Lung (tissue), 12 donors: ENCODE measurements around the gene EWSR1. TPM values are rescaled to one million over a fixed set of nuclear protein-coding genes. Genes with fewer than 3 reads are reported as not detected.

Experiments
- ATAC-seq: fragments of 200-7000 bp; cut with Tn5 transposase; one replicate; pipeline ENCODE4 v1.9.1; 2020; ENCODE audit warnings: moderate number of reproducible peaks; ENCODE audit not compliant: insufficient read depth, low FRiP score
- DNase-seq, 3 donors: peaks; one replicate each; pipeline ENCODE4 v3.0.0-alpha.2; 2013 to 2017
- H3K27ac ChIP-seq, 2 donors: one replicate each; pipeline ENCODE4 v1.5.1; 2013; ENCODE audit warnings: mild to moderate bottlenecking in 2 of 2, moderate library complexity in 2 of 2, control low read depth in 1 of 2, inconsistent platforms in 1 of 2, low read depth in 1 of 2, low read length in 1 of 2
- H3K27me3 ChIP-seq, 3 donors: one replicate each; pipeline ENCODE4 v1.5.1; 2013; ENCODE audit warnings: low read length in 2 of 3; ENCODE audit not compliant: control insufficient read depth in 3 of 3, insufficient read depth in 3 of 3
- H3K36me3 ChIP-seq, 4 donors: one replicate each; pipeline ENCODE4 v1.5.1; 2013; ENCODE audit warnings: low read length in 4 of 4, mild to moderate bottlenecking in 1 of 4, moderate library complexity in 1 of 4; ENCODE audit not compliant: control insufficient read depth in 4 of 4, insufficient read depth in 4 of 4
- H3K4me1 ChIP-seq, 5 donors: one replicate each; pipeline ENCODE4 v1.5.1; 2013; ENCODE audit warnings: low read length in 5 of 5, mild to moderate bottlenecking in 2 of 5, moderate library complexity in 1 of 5; ENCODE audit not compliant: control insufficient read depth in 5 of 5, insufficient read depth in 5 of 5
- H3K4me3 ChIP-seq: one replicate; pipeline ENCODE4 v1.5.1; 2013; ENCODE audit warnings: mild to moderate bottlenecking, control low read depth, moderate library complexity
- H3K9ac ChIP-seq, 2 donors: one replicate each; pipeline ENCODE4 v1.5.1; 2013; ENCODE audit warnings: low read length in 2 of 2, control low read depth in 1 of 2; ENCODE audit not compliant: insufficient read depth in 1 of 2
- H3K9me3 ChIP-seq, 4 donors: one replicate each; pipeline ENCODE4 v1.5.1; 2013; ENCODE audit warnings: low read length in 3 of 4, mild to moderate bottlenecking in 1 of 4, moderate library complexity in 1 of 4; ENCODE audit not compliant: control insufficient read depth in 4 of 4, insufficient read depth in 3 of 4
- CTCF ChIP-seq: IDR thresholded peaks from 2 replicates; pipeline ENCODE4 v1.5.1; 2012; ENCODE audit warnings: mild to moderate bottlenecking; ENCODE audit errors: control extremely low read depth, extremely low read depth
- WGBS, 2 donors: extraction: QIAGEN DNeasy Blood & Tissue Kit; methylation state at CpG; one replicate each; pipeline ENCODE4 v1.1.7; 2013; 5-methylcytosine and 5-hydroxymethylcytosine counted together
- polyA plus RNA-seq, 2 donors: library from polyadenylated mRNA; stranded (reverse); fragments of 200-250 nt; gene quantifications; one replicate each; pipeline ENCODE4 v1.2.1, GENCODE V29; 2013
- total RNA-seq, 2 donors: library from RNA; depleted of rRNA in 1 of 2; stranded (reverse); fragments of >200 nt in 1 of 2; gene quantifications; one replicate each; pipeline ENCODE4 v1.2.1, GENCODE V29; 2014 to 2021
- donor health status: control.
- donor health status: control.
- donor health status: Bipolar disorder and iron deficiency.
- donor health status: healthy.
- donor health status: DM: yes; HTN: yes; CAD: no.

EWSR1 gene
- total and polyA plus RNA-seq, 4 donors = 115 to 215 (median 168) TPM

- Histone ChIP-seq H3K4me3 (no peak overlapping the region), H3K27ac (no peak overlapping the region), H3K9me3 (no peaks in the 10 kb centered on the region), H3K36me3 (peaks cover 0 to 11% (median 4%) of the 10 kb centered on the region in 4 donors), H3K9ac (peak overlapping the region in 1 of 2 donors; percentile 11), H3K4me1 (peaks cover 0 to 30% (median 13%) of the 10 kb centered on the region in 5 donors), H3K27me3 (no peaks in the 10 kb centered on the region)
- WGBS, 2 donors = 62 to 69% methylated on average over 14 of the region's 14 CpGs
- no peak for TF ChIP-seq CTCF
- DNase-seq (peak in 1 of 3 donors; percentile 20), ATAC-seq (no peak)
Measured at GRCh38 chr22:29219881-29220670, 48.0 kb upstream of the EWSR1 start.

GRCh38 chr22:29224121-29224858 is 43.8 kb upstream of the EWSR1 start:
- H3K36me3 ChIP-seq = peaks cover 0 to 5% (median 0%) of the 10 kb centered on the region in 4 donors
- no peak overlapping the region for H3K4me3 ChIP-seq
- no peaks in the 10 kb centered on the region for H3K9me3 ChIP-seq
- H3K4me1 ChIP-seq = peaks cover 0 to 46% (median 18%) of the 10 kb centered on the region in 5 donors
- ATAC-seq = no peak
- 86% methylated on average over 17 to 19 of the region's 19 CpGs for WGBS, 2 donors
- H3K27me3 ChIP-seq = no peaks in the 10 kb centered on the region
- H3K9ac ChIP-seq = no peak overlapping the region
- peak overlapping the region in 1 of 2 donors; percentile 66 for H3K27ac ChIP-seq
- TF ChIP-seq CTCF = no peak
- DNase-seq = peak; percentile 83 to 96 (median 90)

- peak overlapping the region in 1 of 2 donors; percentile 66 for H3K27ac ChIP-seq
- TF ChIP-seq CTCF = no peak
- ATAC-seq = no peak
- H3K4me3 ChIP-seq = no peak overlapping the region
- DNase-seq = no peak
- H3K9ac ChIP-seq = no peak overlapping the region
- no peaks in the 10 kb centered on the region for H3K27me3 ChIP-seq
- peaks cover 0 to 44% (median 17%) of the 10 kb centered on the region in 5 donors for H3K4me1 ChIP-seq
- H3K9me3 ChIP-seq = no peaks in the 10 kb centered on the region
- H3K36me3 ChIP-seq = peaks cover 0 to 5% (median 0%) of the 10 kb centered on the region in 4 donors
- WGBS, 2 donors = 89 to 91% methylated on average over 7 of the region's 7 CpGs
Measured at GRCh38 chr22:29224859-29225410, 43.1 kb upstream of the EWSR1 start.
